Measurements from ENCODE around the gene FOSL2.

FOSL2 gene

GRCh38 chr2:28435241-28435640 is 42.6 kb downstream of the FOSL2 start:
- DNase-seq = no peak

- no peak for DNase-seq
These were observed 43.2 kb downstream of the FOSL2 start for GRCh38 chr2:28435814-28436351.

- DNase-seq = no peak
These were observed 43.9 kb downstream of the FOSL2 start for GRCh38 chr2:28436525-28437051.

DNA sequence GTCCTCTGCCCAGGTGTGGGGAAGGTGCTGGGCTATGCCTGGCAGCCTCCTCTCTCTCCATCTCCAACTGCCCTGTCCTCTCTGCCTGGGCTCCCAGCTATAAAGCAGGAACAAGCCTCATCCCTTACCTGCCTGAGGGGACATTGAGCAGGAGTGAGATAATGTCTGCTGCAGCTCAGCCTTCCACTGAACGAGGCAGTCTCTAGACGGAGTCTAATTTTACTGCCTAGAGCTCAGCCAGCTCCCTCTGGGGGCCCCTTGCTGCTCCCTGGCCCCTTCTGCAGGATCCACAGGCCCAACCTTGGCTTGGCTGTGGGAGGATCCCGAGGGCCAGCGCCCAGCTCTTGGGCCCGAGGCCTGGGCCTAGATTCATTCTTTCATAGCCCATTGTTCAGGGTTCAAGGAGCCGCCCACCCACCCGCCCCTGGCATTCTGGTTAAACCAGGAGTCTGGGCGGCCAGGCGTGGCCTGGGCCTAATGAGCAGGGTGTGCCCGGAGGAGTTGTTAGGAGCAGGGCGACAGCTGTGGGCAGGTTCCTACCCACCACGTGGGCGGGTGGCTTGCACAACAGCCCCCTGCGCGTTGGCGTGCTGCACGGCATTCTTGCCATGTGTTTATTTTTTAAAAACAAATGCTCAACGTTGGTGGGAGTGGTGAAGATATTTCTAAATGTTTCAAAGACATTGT is 44.6 kb downstream of the FOSL2 start:
- no peak for DNase-seq

DNA sequence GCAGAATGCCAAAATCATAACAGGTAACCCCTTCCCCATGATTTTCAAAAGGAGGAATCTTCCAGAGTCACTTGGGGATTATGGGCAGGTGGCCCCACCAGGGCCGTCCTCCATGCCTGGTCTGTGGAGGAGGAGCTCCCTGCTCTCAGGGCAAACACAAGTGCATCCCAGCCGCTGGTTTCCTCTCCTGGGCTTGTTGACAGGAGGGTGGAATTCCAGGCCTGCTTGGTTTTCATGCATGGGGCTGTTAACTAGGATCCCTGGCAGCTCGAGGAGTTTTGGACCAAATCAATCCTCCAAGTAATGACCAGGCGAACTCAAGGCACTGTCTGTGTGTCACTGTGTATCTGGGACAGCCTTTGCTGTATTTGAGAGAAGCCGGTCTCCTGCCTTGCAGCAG is 45.3 kb downstream of the FOSL2 start:
- DNase-seq = no peak

GRCh38 chr2:28438532-28439063 is 45.9 kb downstream of the FOSL2 start:
- DNase-seq = no peak

GRCh38 chr2:28439127-28439526 is 46.5 kb downstream of the FOSL2 start:
- DNase-seq = no peak

DNA sequence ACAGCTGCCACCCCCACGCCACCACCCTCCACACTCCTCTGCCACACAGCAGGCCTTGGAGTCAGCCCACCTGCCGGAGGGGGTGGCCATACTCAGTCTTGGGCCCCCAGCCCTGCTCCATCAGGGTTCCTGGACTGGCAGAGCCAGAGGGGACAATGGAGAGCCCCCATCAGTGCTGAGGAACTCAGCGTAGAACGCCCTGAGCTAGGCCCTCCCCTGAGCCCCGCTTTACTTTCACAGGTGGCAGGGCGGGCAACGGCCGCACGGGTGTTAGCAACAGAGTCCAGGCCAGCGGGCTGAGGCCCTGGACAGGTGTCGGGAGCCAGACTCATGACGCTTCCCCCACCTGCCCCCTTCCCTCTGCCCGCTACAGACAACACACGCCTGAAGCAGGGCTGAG is 47.1 kb downstream of the FOSL2 start:
- no peak for DNase-seq

DNA sequence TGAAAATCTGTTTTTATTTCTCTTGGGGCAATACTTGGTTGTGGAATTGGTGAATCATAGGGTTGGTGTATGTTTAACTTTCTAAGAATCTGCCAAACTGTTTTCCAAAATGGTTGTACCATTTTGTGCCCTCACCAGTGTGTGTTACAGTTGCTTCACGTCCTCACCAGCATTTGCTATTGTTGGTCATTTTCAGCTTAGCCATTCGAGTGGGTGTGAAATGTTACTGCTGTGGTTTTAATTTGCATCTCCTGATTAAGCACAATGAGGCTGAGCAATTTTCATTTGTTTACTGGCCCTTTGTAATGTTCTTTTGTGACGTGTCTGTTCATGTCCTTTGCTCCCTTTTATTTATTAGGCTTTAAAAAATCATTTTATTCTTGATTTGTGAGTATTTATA is 49.7 kb downstream of the FOSL2 start:
- DNase-seq = no peak

DNA sequence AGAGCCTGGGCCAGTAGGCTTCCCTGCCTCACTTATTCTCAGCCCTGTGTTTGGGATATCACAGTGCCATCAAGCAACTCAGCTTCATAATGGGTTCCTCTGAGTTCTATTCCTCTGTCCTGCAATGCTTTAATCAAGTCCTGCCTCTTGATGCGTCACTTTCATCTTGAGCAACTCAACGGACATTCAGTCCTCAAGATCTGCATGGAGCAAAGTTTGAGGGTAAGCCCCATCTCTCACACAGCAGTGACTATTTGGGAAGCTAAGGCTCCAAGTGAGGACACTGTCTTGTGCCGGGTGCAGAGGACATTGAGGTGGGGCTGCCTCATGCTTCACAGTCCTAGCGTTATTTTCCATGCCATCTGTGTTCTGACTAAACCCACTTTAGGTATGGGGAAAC is 52.3 kb downstream of the FOSL2 start:
- no peak for DNase-seq

- peak; percentile 42 to 64 for DNase-seq
These were observed 53.0 kb downstream of the FOSL2 start for GRCh38 chr2:28445448-28446258.

GRCh38 chr2:28446531-28446930 is 53.9 kb downstream of the FOSL2 start:
- no peak for DNase-seq

- no peak for DNase-seq
These were observed 54.4 kb downstream of the FOSL2 start for GRCh38 chr2:28447086-28447485.

GRCh38 chr2:28447943-28448792 is 55.5 kb downstream of the FOSL2 start:
- DNase-seq = no peak

- no peak for DNase-seq
These were observed 56.1 kb downstream of the FOSL2 start for GRCh38 chr2:28448793-28449100.

DNA sequence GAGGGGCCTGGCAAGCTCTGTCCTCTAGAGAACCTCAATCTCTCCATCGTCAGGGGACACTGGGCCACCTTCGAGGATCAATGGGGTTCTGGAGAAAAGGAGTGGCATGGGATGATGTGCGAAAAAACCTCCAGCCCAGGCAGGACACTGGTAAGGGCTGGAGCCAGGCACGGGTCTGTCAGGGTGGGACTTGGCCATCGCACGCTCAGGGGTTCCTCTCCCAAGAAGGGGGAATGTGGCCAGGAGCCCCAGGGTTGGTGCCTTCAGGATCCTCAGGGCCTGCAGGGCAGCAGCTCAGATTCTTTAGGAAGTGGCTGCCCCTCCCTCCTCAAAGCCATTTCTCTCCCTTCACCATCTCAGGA is 56.4 kb downstream of the FOSL2 start:
- no peak for DNase-seq

DNA sequence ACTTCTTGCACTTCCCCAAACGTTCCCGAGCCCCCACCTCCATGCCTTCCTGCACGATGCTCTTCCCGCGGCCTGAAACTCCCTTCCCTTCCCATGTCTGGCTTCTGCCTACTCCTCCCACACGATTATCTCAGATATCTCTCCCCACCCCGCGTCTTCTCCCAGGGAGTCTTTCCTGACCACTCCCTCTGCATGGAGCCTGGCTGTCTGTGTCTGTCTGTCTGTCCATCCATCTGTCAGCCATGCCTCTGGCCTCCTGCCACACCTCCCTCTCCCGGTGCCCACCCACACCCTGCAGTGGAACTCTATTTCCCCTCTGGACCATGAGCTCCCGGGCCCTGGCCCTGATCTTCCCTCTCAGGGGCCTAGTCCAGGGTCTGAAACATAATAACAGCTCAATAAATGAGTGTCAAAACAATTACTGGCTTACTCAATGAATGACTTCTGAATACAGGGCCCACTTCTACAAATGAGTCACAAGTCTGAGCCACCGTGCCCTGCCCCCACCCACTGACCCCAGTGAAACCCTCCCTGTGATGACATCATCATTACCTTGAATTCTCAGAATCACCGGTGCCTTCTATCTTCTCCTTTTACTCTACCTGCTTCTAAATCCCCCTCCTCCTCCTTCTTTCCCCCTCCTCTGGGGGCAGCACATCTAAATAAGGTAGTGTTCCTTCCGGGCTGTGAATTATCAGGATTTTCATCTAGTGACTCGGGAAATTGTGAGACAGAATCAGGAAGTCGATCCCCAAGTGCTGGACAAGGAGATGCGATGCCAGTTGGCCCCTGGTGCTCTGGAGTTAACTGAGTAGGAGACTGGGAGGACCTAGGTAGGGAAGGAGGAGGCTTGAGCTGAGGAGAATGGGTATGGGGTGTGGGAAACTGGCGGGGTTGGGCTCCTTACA is 57.1 kb downstream of the FOSL2 start:
- peak; percentile 81 to 86 for DNase-seq

DNA sequence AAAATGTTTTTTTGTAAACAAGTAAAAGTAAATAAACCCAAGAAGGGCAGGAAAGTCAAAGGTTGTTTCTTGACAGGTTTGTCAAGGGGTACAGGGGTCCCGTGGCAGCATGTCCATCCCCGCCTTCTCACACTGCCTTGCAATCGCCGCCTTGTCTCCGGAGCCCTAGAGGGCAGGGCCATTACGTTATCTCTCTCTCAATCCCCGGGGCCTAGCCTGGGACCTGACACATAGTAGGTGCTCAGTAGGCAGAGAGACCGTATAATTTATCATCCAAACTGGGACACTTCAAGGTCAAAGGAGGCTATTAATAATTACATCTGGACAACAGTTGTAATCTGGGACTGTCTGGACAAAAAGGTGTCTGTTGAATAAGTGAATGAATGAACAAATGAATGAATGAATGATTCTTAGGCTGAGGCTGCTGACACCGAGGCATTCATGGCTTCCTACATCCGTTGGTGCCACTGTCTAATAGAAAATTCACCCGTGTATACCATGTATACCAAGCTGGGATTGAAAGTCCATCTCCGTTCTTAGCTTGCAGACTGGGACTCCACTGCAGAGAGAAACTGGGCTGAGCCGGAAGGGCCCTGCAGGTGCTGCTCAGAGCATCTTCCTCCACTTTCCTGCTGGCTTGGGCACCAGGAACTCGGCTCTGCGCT is 58.4 kb downstream of the FOSL2 start:
- no peak for DNase-seq

- DNase-seq = no peak
These were observed 59.3 kb downstream of the FOSL2 start for GRCh38 chr2:28451793-28452533.

GRCh38 chr2:28452534-28453081 is 60.0 kb downstream of the FOSL2 start:
- DNase-seq = peak; percentile 66 to 84

Measured in stimulated activated CD4-positive, alpha-beta T cell treated with anti-CD3 and anti-CD28 coated beads, Interleukin-4, amount 100 ng/mL, for 4 hours (primary cell).